Calu3 (cell line): ENCODE data around the gene SNAPC4. TPM values are rescaled to one million over a fixed set of nuclear protein-coding genes. Genes with fewer than 3 reads are reported as not detected.

ENCODE experiments used
- BruUV-seq: library from RNA; stranded (reverse); fragments of 400-500 nt; replicated peaks from 2 replicates; lab custom pipeline; 2021; lab: Mats Ljungman, UMichigan
- CTCF ChIA-PET: fragments of 300-600 bp; sonication (Branson Sonifier 250); formaldehyde crosslinking; loops from one replicate; lab custom pipeline; 2022; ENCODE audit warnings: antibody characterized with exemption; lab: Charles Lee
- DNase-seq: peaks from one replicate; pipeline ENCODE4 v3.0.0; 2022
- H3K27ac Mint-ChIP-seq: one replicate; pipeline ENCODE4 v1.8.0; 2022; ENCODE audit warnings: mixed read lengths; ENCODE audit not compliant: unreplicated experiment
- H3K27me3 Mint-ChIP-seq: one replicate; pipeline ENCODE4 v1.8.0; 2022; ENCODE audit warnings: mixed read lengths; ENCODE audit not compliant: unreplicated experiment
- H3K36me3 Mint-ChIP-seq: one replicate; pipeline ENCODE4 v1.8.0; 2022; ENCODE audit warnings: mild to moderate bottlenecking, moderate library complexity, mixed read lengths; ENCODE audit not compliant: insufficient read depth, unreplicated experiment
- H3K4me1 Mint-ChIP-seq: one replicate; pipeline ENCODE4 v1.8.0; 2022; ENCODE audit warnings: mild to moderate bottlenecking, low read depth, mixed read lengths; ENCODE audit not compliant: unreplicated experiment
- H3K4me3 Mint-ChIP-seq: one replicate; pipeline ENCODE4 v1.8.0; 2022; ENCODE audit warnings: mild to moderate bottlenecking, low read depth, moderate library complexity, mixed read lengths; ENCODE audit not compliant: unreplicated experiment
- H3K9me3 Mint-ChIP-seq: one replicate; pipeline ENCODE4 v1.8.0; 2022; ENCODE audit warnings: low read depth, mixed read lengths; ENCODE audit not compliant: unreplicated experiment
- CTCF ChIP-seq: fragments of 200-600 bp; IDR thresholded peaks from one replicate; pipeline ENCODE4 v1.8.0; 2022; ENCODE audit warnings: antibody characterized with exemption; ENCODE audit not compliant: unreplicated experiment
- intact Hi-C: fragments of 100-400 bp; cut with micrococcal nuclease; formaldehyde crosslinking; loops from one replicate; pipeline ENCODE4 v1.10.0; 2022; ENCODE audit not compliant: unreplicated experiment
- total RNA-seq: library from RNA; stranded (reverse); gene quantifications from 2 replicates; pipeline ENCODE4 v1.2.3, GENCODE V29; 2022

Gene SNAPC4
- total RNA-seq, 1 experiment from 2014 or later: 10.5 TPM

- H3K27me3 Mint-ChIP-seq: no peaks in the 10 kb centered on the region
- DNase-seq: no peak
- H3K4me1 Mint-ChIP-seq: no peaks in the 10 kb centered on the region
- no peak overlapping the region for H3K4me3 Mint-ChIP-seq
- intact Hi-C loops: no loop called here
- H3K36me3 Mint-ChIP-seq: peaks cover 11% of the 10 kb centered on the region
- H3K9me3 Mint-ChIP-seq: no peaks in the 10 kb centered on the region
- no TSS peak for BruUV-seq
- CTCF ChIA-PET: no interaction called here
- no peak overlapping the region for H3K27ac Mint-ChIP-seq
- no peak for TF ChIP-seq CTCF
Measured at GRCh38 chr9:136370037-136370436, 29.9 kb downstream of the SNAPC4 start.

- CTCF ChIA-PET: no interaction called here
- no peak for TF ChIP-seq CTCF
- Mint-ChIP-seq H3K9me3 (no peaks in the 10 kb centered on the region), H3K27ac (no peak overlapping the region), H3K36me3 (peaks cover 18% of the 10 kb centered on the region), H3K27me3 (no peaks in the 10 kb centered on the region), H3K4me3 (no peak overlapping the region), H3K4me1 (no peaks in the 10 kb centered on the region)
- intact Hi-C loops: no loop called here
- DNase-seq: no peak
- BruUV-seq: no TSS peak
Measured at GRCh38 chr9:136368190-136368589, 31.8 kb downstream of the SNAPC4 start.

GRCh38 chr9:136367296-136368145 is 32.4 kb downstream of the SNAPC4 start:
- intact Hi-C loops: no loop called here
- H3K27ac Mint-ChIP-seq: no peak overlapping the region
- no peaks in the 10 kb centered on the region for H3K9me3 Mint-ChIP-seq
- no peaks in the 10 kb centered on the region for H3K27me3 Mint-ChIP-seq
- peaks cover 22% of the 10 kb centered on the region for H3K36me3 Mint-ChIP-seq
- TF ChIP-seq CTCF: no peak
- H3K4me3 Mint-ChIP-seq: no peak overlapping the region
- CTCF ChIA-PET: no interaction called here
- no TSS peak for BruUV-seq
- no peaks in the 10 kb centered on the region for H3K4me1 Mint-ChIP-seq
- no peak for DNase-seq

- Mint-ChIP-seq H3K4me1 (no peaks in the 10 kb centered on the region), H3K36me3 (peaks cover 26% of the 10 kb centered on the region), H3K27me3 (no peaks in the 10 kb centered on the region), H3K4me3 (no peak overlapping the region), H3K9me3 (no peaks in the 10 kb centered on the region), H3K27ac (no peak overlapping the region)
- BruUV-seq: no TSS peak
- DNase-seq: no peak
- no peak for TF ChIP-seq CTCF
- intact Hi-C loops: no loop called here
- CTCF ChIA-PET: no interaction called here
Measured at GRCh38 chr9:136366826-136367225, 33.1 kb downstream of the SNAPC4 start.
